HG03196 (cell line): ENCODE results near the gene CCDC186.
"Not testable (repeated sequence)": the region's sequence is repeated elsewhere in the genome, so short reads cannot be mapped to it uniquely, and the experiment has no call there.

Experiments
- ATAC-seq: cut with Tn5 transposase; IDR thresholded peaks from one replicate; pipeline ENCODE4 v1.9.1; 2021; ENCODE audit not compliant: unreplicated experiment

Gene CCDC186

GRCh38 chr10:114174695-114175188 is 739 bp upstream of the CCDC186 start:
- ATAC-seq, result peak; percentile 18

DNA sequence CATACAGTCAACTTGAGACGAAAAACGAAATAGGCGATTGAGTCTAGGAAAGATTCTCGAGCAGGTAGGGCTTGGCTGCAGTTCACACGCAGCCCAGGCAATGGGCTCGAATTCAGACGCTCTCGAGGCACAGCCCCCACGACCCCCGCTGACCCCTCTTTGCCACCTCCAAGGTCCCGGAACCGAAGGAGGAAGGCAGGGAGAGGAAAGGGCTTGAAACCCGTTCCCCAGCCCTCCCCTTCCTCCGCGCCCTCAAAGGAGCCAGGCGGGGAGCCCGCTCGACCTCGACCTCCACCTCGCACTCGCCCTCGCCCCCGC is 441 bp downstream of the CCDC186 start:
- peak; percentile 0 for ATAC-seq

DNA sequence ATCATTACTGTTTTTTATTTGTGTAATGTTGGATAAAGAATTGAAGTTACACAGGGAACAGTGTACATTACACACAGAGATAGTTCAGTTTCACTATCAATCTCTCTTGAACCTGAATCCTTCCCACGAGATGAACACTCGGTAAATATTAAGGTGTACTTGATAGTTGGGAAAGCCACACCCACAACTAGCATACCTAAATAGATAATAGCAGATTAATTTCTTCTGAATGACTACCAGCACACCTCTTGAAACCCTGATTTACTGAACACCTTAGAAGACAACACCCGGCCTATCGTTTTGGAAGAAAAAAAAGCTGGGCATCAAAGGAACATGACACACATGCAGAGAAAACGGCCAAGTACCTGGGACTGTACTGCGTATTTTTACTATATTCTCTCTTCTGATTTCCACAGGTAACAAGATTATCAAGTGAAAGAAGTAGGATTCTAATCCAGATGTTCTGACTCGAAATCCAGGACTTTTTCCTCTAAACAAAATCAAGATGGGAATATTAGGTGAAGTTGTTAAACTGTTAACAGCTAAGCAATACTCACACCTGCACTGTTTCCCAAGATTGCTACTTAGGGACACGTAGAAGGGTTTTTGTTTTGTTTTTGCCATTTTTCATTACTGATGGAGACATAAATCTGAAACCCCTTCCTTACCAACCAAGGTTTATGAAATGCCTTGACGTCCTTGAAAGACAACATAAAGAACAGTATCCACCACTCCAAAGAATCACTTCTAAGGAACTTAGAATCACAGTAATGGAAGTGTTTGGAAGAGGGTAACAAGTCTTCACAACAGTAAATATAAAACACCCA is 1.0 kb downstream of the CCDC186 start:
- no peak for ATAC-seq

DNA sequence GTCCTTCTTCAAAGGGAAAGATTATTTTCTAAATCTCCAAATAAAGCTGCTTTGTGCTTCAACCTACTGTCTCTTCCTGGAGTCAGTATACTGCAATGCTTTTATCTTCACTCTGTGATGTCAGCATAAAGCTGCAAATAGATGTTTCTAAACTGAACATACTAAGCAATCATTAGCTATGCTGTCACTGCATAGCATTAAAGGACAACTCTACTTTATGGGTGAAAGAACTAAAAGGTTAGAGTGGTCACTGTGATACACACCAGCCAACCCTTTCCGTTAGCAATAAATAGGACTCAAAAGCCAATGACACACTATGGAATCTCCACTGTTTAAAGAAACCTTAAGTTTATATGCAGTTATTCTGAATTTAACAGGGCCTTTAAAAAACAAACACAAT is 1.8 kb downstream of the CCDC186 start:
- no peak for ATAC-seq

GRCh38 chr10:114168450-114169009 is 5.5 kb downstream of the CCDC186 start:
- ATAC-seq, result no peak

GRCh38 chr10:114167985-114168384 is 6.0 kb downstream of the CCDC186 start:
- ATAC-seq, result no peak

- ATAC-seq, result no peak
These were observed 7.5 kb downstream of the CCDC186 start for GRCh38 chr10:114166494-114166893.

DNA sequence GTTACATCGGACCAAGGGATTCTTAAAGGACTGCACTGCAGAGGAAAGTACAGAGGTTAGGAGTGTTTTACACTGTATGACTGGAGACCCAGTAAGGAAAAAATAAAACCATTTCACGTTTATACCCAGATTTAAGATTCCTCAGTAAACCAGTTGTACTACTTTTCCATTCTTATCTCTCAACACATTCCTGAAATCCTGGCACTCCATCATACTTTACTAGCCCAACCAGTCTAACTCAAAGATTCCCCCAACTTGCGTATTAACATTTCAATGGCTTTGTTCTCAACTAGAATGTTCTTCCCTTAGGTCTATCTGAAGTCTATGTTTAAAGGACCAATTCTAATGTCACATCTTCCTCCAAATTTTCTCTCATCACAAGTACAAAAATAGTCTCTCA is 8.0 kb downstream of the CCDC186 start:
- no peak for ATAC-seq

- ATAC-seq, result no peak
These were observed 10.9 kb downstream of the CCDC186 start for GRCh38 chr10:114163062-114163461.

- no peak for ATAC-seq
These were observed 16.1 kb downstream of the CCDC186 start for GRCh38 chr10:114157912-114158311.

- no peak for ATAC-seq
These were observed 22.1 kb downstream of the CCDC186 start for GRCh38 chr10:114151892-114152291.

DNA sequence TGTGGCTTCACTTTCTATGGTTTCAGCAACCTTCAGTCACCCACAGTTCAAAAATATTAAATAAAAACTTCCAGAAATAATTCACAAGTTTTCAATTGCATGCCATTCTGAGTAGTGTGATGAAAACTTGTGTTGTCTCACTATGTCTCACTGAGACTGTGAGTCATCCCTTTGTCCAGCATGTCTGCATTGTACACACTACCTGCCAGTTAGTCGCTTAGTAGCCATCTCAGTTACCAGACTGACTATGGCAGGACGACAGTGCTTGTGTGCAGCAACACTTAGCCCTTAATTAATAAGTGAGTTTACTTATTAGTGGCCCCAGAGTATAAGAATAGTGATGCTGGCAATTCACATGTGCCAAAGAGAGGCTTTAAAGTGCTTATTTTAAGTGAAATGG is 22.5 kb downstream of the CCDC186 start:
- ATAC-seq, result no peak

GRCh38 chr10:114149476-114149875 is 24.5 kb downstream of the CCDC186 start:
- not testable (repeated sequence) for ATAC-seq

GRCh38 chr10:114143160-114143559 is 30.8 kb downstream of the CCDC186 start:
- ATAC-seq, result no peak

GRCh38 chr10:114142018-114142417 is 32.0 kb downstream of the CCDC186 start:
- no peak for ATAC-seq

GRCh38 chr10:114140827-114141226 is 33.2 kb downstream of the CCDC186 start:
- ATAC-seq, result not testable (repeated sequence)

GRCh38 chr10:114140036-114140435 is 34.0 kb downstream of the CCDC186 start:
- ATAC-seq, result no peak

DNA sequence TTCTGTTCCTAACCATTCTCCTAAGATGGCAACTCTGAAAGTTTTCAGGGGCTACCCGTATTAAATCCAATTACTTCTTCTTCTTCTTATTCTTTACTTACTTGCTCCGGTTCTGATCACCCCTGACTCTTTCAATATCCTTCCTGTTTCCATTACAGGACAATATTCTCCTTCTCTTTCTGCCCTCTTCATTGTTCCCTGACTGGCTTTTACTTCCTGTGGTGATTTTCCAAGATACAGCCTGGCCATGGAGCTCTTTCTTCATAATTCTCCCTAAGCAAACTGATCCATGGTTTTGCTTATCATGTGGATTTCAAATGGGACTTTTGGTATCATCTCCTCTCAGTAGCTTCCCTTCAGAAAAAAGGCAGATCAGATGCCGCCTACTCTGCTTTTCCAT is 35.4 kb downstream of the CCDC186 start:
- no peak for ATAC-seq

- no peak for ATAC-seq
These were observed 38.5 kb downstream of the CCDC186 start for GRCh38 chr10:114135476-114135875.

- no peak for ATAC-seq
These were observed 42.9 kb downstream of the CCDC186 start for GRCh38 chr10:114131094-114131493.

DNA sequence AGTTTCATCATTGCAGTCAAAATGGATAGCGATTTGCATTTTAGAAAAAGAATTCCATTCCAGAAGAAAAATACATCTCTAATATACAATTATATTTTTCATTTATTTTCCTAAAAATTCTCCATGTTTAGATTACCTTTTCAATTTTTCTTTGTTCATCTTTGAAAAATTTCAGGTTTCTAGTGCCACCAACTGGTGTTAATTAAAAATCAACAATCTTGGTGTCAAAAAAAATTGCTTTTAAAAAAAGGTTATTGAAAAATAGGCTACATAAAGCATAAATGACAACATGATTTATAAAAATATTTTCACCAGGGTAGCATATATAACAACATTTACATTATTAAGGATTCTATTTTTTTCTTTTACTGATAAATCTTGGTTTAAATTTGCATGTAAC is 53.0 kb downstream of the CCDC186 start:
- ATAC-seq, result no peak

DNA sequence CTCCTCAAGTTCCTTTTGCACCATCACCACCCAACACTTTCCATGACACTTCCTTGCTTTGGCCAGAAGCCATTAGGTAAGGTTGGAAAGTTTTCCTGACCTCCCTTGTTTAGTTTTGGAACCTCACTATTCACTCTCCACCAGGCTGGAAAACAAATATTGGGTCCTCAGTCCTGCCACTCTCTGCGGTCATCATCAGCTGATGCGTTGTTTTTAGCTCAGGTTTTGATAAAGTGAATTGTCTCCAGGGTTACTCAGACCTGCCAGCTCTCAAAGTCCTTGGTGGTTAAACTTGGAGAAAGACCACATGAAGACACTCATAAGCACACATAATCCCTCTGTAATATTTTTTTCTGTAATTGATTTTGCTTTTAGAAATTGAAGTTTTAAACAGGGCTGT is 55.5 kb downstream of the CCDC186 start:
- no peak for ATAC-seq

GRCh38 chr10:114117728-114118127 is 56.3 kb downstream of the CCDC186 start:
- no peak for ATAC-seq
